Lung (tissue), 12 donors: ENCODE data around the gene TADA2A. TPM values are rescaled to one million over a fixed set of nuclear protein-coding genes. Genes with fewer than 3 reads are reported as not detected.
"Not testable (repeated sequence)": the region's sequence is repeated elsewhere in the genome, so short reads cannot be mapped to it uniquely, and the experiment has no call there.

Experiments
- ATAC-seq: fragments of 200-7000 bp; cut with Tn5 transposase; one replicate; pipeline ENCODE4 v1.9.1; 2020; ENCODE audit warnings: moderate number of reproducible peaks; ENCODE audit not compliant: insufficient read depth, low FRiP score
- DNase-seq, 3 donors: peaks; one replicate each; pipeline ENCODE4 v3.0.0-alpha.2; 2013 to 2017
- H3K27ac ChIP-seq, 2 donors: one replicate each; pipeline ENCODE4 v1.5.1; 2013; ENCODE audit warnings: mild to moderate bottlenecking in 2 of 2, moderate library complexity in 2 of 2, control low read depth in 1 of 2, inconsistent platforms in 1 of 2, low read depth in 1 of 2, low read length in 1 of 2
- H3K27me3 ChIP-seq, 3 donors: one replicate each; pipeline ENCODE4 v1.5.1; 2013; ENCODE audit warnings: low read length in 2 of 3; ENCODE audit not compliant: control insufficient read depth in 3 of 3, insufficient read depth in 3 of 3
- H3K36me3 ChIP-seq, 4 donors: one replicate each; pipeline ENCODE4 v1.5.1; 2013; ENCODE audit warnings: low read length in 4 of 4, mild to moderate bottlenecking in 1 of 4, moderate library complexity in 1 of 4; ENCODE audit not compliant: control insufficient read depth in 4 of 4, insufficient read depth in 4 of 4
- H3K4me1 ChIP-seq, 5 donors: one replicate each; pipeline ENCODE4 v1.5.1; 2013; ENCODE audit warnings: low read length in 5 of 5, mild to moderate bottlenecking in 2 of 5, moderate library complexity in 1 of 5; ENCODE audit not compliant: control insufficient read depth in 5 of 5, insufficient read depth in 5 of 5
- H3K4me3 ChIP-seq: one replicate; pipeline ENCODE4 v1.5.1; 2013; ENCODE audit warnings: mild to moderate bottlenecking, control low read depth, moderate library complexity
- H3K9ac ChIP-seq, 2 donors: one replicate each; pipeline ENCODE4 v1.5.1; 2013; ENCODE audit warnings: low read length in 2 of 2, control low read depth in 1 of 2; ENCODE audit not compliant: insufficient read depth in 1 of 2
- H3K9me3 ChIP-seq, 4 donors: one replicate each; pipeline ENCODE4 v1.5.1; 2013; ENCODE audit warnings: low read length in 3 of 4, mild to moderate bottlenecking in 1 of 4, moderate library complexity in 1 of 4; ENCODE audit not compliant: control insufficient read depth in 4 of 4, insufficient read depth in 3 of 4
- CTCF ChIP-seq: IDR thresholded peaks from 2 replicates; pipeline ENCODE4 v1.5.1; 2012; ENCODE audit warnings: mild to moderate bottlenecking; ENCODE audit errors: control extremely low read depth, extremely low read depth
- WGBS, 2 donors: extraction: QIAGEN DNeasy Blood & Tissue Kit; methylation state at CpG; one replicate each; pipeline ENCODE4 v1.1.7; 2013; 5-methylcytosine and 5-hydroxymethylcytosine counted together
- polyA plus RNA-seq, 2 donors: library from polyadenylated mRNA; stranded (reverse); fragments of 200-250 nt; gene quantifications; one replicate each; pipeline ENCODE4 v1.2.1, GENCODE V29; 2013
- total RNA-seq, 2 donors: library from RNA; depleted of rRNA in 1 of 2; stranded (reverse); fragments of >200 nt in 1 of 2; gene quantifications; one replicate each; pipeline ENCODE4 v1.2.1, GENCODE V29; 2014 to 2021
- donor health status: control.
- donor health status: control.
- donor health status: Bipolar disorder and iron deficiency.
- donor health status: healthy.
- donor health status: DM: yes; HTN: yes; CAD: no.

Gene TADA2A
- total and polyA plus RNA-seq, 4 donors = 7.4 to 28.6 (median 16.9) TPM

DNA sequence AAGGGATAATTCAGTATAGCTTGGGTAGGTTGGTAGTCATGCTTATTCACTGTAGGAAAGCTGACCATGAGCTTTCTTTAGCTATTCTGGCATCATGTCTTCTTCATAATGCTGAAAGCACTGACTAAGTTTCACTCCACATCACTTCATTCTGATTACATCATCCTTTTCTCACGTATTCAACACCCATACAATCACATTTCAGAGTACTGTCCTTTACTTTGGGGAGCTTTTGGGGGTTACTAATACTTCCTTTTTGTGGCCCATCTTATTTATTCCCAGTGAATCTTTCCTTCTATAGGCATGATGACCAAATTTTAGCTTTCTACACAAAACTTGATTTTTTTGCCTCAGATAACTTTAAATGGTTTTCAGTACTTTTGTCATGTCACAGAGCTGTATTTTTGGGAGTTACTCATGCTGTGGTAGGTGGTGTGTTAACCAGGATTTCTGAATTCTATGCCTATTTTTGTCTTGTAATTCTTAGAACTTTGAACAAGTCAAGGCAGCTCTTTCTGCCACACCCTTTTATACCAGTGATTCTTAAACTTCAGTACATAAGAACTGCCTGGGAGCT, 23.5 kb downstream of the TADA2A start:
- WGBS, 2 donors = 55 to 64% methylated on average over 1 of the region's 1 CpG
- no peak overlapping the region for H3K4me3 ChIP-seq
- no peaks in the 10 kb centered on the region for H3K4me1 ChIP-seq
- no peak overlapping the region for H3K27ac ChIP-seq
- DNase-seq = no peak
- peaks cover 13 to 25% (median 20%) of the 10 kb centered on the region in 4 donors for H3K36me3 ChIP-seq
- no peaks in the 10 kb centered on the region for H3K27me3 ChIP-seq
- H3K9me3 ChIP-seq = no peaks in the 10 kb centered on the region
- TF ChIP-seq CTCF = no peak
- H3K9ac ChIP-seq = no peak overlapping the region
- ATAC-seq = no peak

DNA sequence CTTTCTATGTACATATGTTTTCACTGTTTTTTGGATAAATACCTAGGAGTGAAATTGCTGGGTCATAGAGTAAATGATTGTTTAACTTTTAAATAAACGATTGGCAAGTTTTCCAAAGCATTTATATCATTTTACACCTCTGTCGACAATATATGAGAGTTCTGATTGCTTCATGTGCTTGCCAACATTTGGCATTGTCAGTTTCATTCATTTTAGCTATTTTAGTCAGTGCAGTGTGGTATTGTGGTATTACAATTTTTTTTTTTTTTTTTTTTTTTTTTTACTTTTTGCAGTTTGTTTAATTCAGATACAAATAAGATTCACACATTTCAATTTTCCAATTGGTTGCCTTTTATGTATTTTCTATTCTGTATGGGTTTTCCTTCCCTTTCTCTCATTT, 26.0 kb downstream of the TADA2A start:
- peaks cover 6 to 20% (median 11%) of the 10 kb centered on the region in 4 donors for H3K36me3 ChIP-seq
- H3K27me3 ChIP-seq = no peaks in the 10 kb centered on the region
- no peak overlapping the region for H3K27ac ChIP-seq
- WGBS, 2 donors = 95 to 99% methylated on average over 2 of the region's 2 CpGs
- H3K4me3 ChIP-seq = no peak overlapping the region
- H3K9me3 ChIP-seq = no peaks in the 10 kb centered on the region
- H3K4me1 ChIP-seq = no peaks in the 10 kb centered on the region
- H3K9ac ChIP-seq = no peak overlapping the region
- ATAC-seq (no peak), DNase-seq (no peak)
- no peak for TF ChIP-seq CTCF

DNA sequence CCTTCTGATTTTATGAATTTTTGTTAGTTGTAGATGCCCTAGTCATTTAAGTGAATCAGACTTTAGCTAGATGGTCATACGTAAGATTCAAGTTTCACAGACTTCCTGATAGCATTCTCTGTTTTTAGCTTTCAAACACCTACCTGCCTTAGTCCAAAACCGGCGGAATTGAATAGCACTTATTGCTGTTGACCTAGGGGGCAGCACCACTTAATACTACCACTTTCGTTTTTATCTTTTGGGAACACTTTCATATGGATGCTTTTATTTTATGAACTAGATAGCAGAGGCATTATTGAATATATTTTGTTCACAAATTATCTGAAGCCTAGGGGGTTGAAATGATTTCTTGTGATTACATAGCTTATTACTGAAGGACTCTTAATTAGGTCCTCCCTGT, 31.5 kb downstream of the TADA2A start:
- Histone ChIP-seq H3K9me3 (no peaks in the 10 kb centered on the region), H3K4me1 (no peaks in the 10 kb centered on the region), H3K27ac (no peak overlapping the region), H3K9ac (no peak overlapping the region), H3K4me3 (no peak overlapping the region), H3K36me3 (peaks cover 23 to 48% (median 26%) of the 10 kb centered on the region in 4 donors), H3K27me3 (no peaks in the 10 kb centered on the region)
- WGBS, 2 donors = 61 to 80% methylated on average over 4 of the region's 4 CpGs
- DNase-seq (peak in 1 of 3 donors; percentile 9), ATAC-seq (no peak)
- no peak for TF ChIP-seq CTCF

DNA sequence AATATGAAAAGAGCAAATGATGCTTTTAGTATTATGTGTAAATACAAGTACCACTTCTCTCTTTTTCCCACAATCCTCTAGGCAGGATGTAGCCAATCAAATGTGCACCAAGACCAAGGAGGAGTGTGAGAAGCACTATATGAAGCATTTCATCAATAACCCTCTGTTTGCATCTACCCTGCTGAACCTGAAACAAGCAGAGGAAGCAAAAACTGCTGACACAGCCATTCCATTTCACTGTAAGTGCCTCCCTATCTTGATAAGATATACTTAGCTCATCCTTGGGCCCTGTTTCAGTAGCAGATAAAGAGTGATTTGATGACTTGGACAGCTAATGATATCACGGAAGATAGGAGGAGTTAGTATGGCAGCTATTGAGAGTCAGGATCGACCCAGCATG, 33.7 kb downstream of the TADA2A start:
- H3K9ac ChIP-seq = no peak overlapping the region
- no peaks in the 10 kb centered on the region for H3K4me1 ChIP-seq
- no peak for DNase-seq
- TF ChIP-seq CTCF = no peak
- WGBS, 2 donors = 96 to 100% methylated on average over 2 of the region's 2 CpGs
- H3K27me3 ChIP-seq = no peaks in the 10 kb centered on the region
- H3K4me3 ChIP-seq = no peak overlapping the region
- H3K36me3 ChIP-seq = peaks cover 23 to 51% (median 26%) of the 10 kb centered on the region in 4 donors
- no peaks in the 10 kb centered on the region for H3K9me3 ChIP-seq
- H3K27ac ChIP-seq = no peak overlapping the region
- no peak for ATAC-seq

DNA sequence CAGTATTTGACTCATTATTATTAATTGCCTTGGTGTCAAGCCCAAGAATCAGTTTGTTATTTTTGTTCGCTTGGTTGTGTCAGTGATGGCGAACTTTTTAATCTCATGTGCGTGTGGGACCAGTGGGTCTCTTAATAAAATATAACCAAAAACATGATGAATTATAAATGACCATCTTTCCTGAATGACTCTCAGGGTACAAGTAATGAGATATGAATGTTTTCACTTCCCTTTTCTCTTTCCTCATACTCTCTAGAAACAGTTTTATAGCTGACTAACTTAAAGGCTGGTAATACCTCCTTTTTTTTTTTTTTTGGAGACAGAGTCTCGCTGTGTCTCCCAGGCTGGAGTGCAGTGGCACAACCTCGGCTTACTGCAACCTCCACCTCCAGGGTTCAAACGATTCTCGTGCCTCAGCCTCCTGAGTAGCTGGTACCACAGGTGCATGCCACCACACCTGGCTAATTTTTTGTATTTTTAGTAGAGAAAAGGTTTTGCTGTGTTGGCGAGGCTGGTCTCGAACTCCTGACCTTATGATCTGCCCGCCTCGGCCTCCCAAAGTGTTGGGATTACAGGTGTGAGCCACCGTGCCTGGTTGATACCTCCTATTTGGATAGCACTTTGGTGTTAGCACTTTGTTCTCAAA, 34.8 kb downstream of the TADA2A start:
- not testable (repeated sequence) for DNase-seq, H3K27ac ChIP-seq, H3K4me3 ChIP-seq, H3K9ac ChIP-seq, H3K27me3 ChIP-seq, ATAC-seq, H3K4me1 ChIP-seq, H3K9me3 ChIP-seq
- 92 to 94% methylated on average over 12 of the region's 12 CpGs for WGBS, 2 donors
- peaks cover 21 to 55% (median 28%) of the 10 kb centered on the region in 4 donors for H3K36me3 ChIP-seq
